Measurements from ENCODE around the gene ORC3. TPM values are rescaled to one million over a fixed set of nuclear protein-coding genes. Genes with fewer than 3 reads are reported as not detected.

ORC3 gene
- total and polyA plus RNA-seq, 12 donors, result 21.1 to 61.3 (median 30.6) TPM

- peaks cover 0 to 38% of the 10 kb centered on the region in 2 donors for H3K36me3 ChIP-seq (replicated peaks in 1 of 2)
- intact Hi-C loops (cut with DNase I), result no loop called here
- DNase-seq, result no peak
- peaks cover 5 to 6% of the 10 kb centered on the region in 2 donors for H3K4me1 ChIP-seq (replicated peaks in 1 of 2)
- H3K27ac ChIP-seq, result no peak overlapping the region
- no peaks in the 10 kb centered on the region for H3K27me3 ChIP-seq
- no peak overlapping the region for H3K4me3 ChIP-seq
- WGBS, 4 donors, result 82 to 98% (median 96%) methylated on average over 4 of the region's 4 CpGs
- TF ChIP-seq CTCF (IDR thresholded peaks at IDR 0.05) (no peak), POLR2A (IDR thresholded peaks at IDR 0.05) (no peak)
- H3K9me3 ChIP-seq (replicated peaks in 1 of 3), result no peaks in the 10 kb centered on the region
Observed at GRCh38 chr6:87553159-87553765, 36.7 kb upstream of the ORC3 start.

GRCh38 chr6:87555506-87555905, 34.4 kb upstream of the ORC3 start:
- Histone ChIP-seq H3K36me3 (replicated peaks in 1 of 2) (peaks cover 0 to 30% of the 10 kb centered on the region in 2 donors), H3K9me3 (replicated peaks in 1 of 3) (no peaks in the 10 kb centered on the region), H3K27me3 (no peaks in the 10 kb centered on the region), H3K4me3 (no peak overlapping the region), H3K4me1 (replicated peaks in 1 of 2) (peaks cover 5 to 6% of the 10 kb centered on the region in 2 donors), H3K27ac (no peak overlapping the region)
- DNase-seq, result no peak
- TF ChIP-seq POLR2A (IDR thresholded peaks at IDR 0.05) (no peak), CTCF (IDR thresholded peaks at IDR 0.05) (no peak)
- intact Hi-C loops (cut with DNase I), result no loop called here

GRCh38 chr6:87558446-87558845, 31.5 kb upstream of the ORC3 start:
- no peak overlapping the region for H3K4me3 ChIP-seq
- intact Hi-C loops (cut with DNase I), result no loop called here
- peaks cover 0 to 41% of the 10 kb centered on the region in 2 donors for H3K36me3 ChIP-seq (replicated peaks in 1 of 2)
- no peaks in the 10 kb centered on the region for H3K4me1 ChIP-seq (replicated peaks in 1 of 2)
- DNase-seq, result no peak
- no peaks in the 10 kb centered on the region for H3K27me3 ChIP-seq
- no peak overlapping the region for H3K27ac ChIP-seq
- TF ChIP-seq POLR2A (IDR thresholded peaks at IDR 0.05), result no peak
- no peak for TF ChIP-seq CTCF (IDR thresholded peaks at IDR 0.05)
- no peaks in the 10 kb centered on the region for H3K9me3 ChIP-seq (replicated peaks in 1 of 3)

GRCh38 chr6:87561017-87561416, 28.9 kb upstream of the ORC3 start:
- Histone ChIP-seq H3K4me1 (replicated peaks in 1 of 2) (peaks cover 0 to 8% of the 10 kb centered on the region in 2 donors), H3K36me3 (replicated peaks in 1 of 2) (peaks cover 0 to 33% of the 10 kb centered on the region in 2 donors), H3K27me3 (no peaks in the 10 kb centered on the region), H3K9me3 (replicated peaks in 1 of 3) (no peaks in the 10 kb centered on the region), H3K27ac (no peak overlapping the region), H3K4me3 (no peak overlapping the region)
- intact Hi-C loops (cut with DNase I), result no loop called here
- no peak for TF ChIP-seq CTCF (IDR thresholded peaks at IDR 0.05)
- no peak for TF ChIP-seq POLR2A (IDR thresholded peaks at IDR 0.05)
- WGBS, 4 donors, result 77 to 90% (median 80%) methylated on average over 1 of the region's 1 CpG
- no peak for DNase-seq

Data from adrenal gland (tissue), 12 donors.